GM19438 (cell line): ENCODE data around the gene TRPV5.

Source experiments
- ATAC-seq: cut with Tn5 transposase; IDR thresholded peaks from one replicate; pipeline ENCODE4 v1.9.1; 2021; ENCODE audit warnings: low read depth; ENCODE audit not compliant: unreplicated experiment

The TRPV5 gene

DNA sequence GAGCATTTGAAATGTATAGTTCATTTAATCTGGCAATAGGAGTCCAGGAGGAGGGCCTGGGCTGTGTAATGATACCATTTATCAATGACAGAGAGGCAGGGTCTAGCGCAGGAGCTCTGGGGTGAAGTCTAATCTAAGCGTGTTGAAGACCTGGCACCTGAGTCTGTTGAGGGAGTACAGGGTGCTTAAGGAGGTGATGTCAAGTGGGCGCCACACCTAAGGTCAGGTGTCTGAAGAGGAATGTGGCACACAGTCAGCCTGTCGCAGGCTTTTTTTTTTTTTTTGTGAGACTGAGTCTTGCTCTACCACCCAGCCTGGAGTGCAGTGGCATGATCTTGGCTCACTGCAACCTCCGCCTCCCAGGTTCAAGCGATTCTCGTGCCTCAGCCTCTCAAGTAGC lies 8.0 kb upstream of the TRPV5 start:
- ATAC-seq, result no peak

DNA sequence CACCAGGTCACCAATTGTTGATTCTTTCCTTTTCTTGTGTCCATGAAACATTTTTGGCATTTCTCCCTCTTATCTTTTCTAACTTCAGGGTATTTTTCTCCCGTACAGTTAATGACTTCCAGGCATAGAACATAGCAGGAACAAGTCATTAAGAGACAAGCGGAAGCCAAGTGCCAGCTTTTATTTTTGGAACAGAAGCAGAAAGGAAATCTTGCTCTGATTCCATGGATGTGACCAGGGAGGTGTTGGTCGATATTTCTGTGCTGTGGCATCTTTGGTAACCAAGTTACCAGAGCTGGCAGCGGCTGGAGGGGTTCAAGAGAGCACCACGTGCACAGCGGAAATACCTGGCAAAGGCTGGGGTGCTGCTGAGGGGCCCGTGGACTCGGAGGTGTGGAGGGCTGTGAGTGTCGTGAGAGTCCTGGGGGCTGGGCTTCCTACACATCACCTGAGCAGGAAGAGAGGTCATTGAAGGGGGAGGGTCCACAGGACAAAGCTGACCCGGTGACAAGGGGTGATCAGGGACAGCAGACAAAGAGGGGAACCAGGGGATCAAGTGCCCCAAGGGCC lies 7.5 kb upstream of the TRPV5 start:
- ATAC-seq, result no peak

DNA sequence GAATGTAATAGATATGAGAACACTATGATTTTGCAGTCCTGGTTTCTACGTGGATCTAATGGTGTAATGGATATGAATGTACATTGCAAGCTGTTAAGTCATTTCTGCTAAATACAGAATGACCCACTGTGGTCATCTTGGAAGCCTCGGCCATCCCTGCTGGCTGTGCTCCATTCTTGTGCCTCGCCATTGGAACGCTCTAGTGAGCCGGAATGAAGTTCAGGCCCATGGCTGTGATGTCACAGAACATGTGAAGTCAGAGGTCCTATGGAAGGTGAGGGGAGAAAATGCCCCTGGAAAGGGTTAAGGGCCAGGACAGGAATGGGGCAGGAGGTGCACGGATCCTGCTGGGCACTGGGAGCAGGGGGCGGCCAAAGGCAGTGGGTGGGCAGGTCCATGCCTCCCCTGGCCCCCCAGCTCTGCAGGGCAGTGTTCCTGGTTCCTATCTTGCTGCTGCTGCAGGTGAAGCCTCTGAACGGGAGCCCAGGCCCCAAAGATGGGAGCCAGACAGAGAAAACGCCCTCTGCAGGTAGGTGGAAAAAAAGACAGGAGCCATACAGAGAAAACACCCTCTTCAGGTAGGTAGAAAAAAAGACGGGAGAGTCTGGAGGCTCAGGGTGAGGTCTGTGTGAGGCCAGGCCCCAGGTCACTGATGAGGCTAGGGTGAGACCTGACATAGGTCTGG lies 5.8 kb upstream of the TRPV5 start, which contains the start of gene LLCFC1:
TSS of gene LLCFC1 (plus strand) at position 259 of the 685 bp plus-strand sequence. CDS start at position 397, 138 bp downstream.
- ATAC-seq, result no peak

DNA sequence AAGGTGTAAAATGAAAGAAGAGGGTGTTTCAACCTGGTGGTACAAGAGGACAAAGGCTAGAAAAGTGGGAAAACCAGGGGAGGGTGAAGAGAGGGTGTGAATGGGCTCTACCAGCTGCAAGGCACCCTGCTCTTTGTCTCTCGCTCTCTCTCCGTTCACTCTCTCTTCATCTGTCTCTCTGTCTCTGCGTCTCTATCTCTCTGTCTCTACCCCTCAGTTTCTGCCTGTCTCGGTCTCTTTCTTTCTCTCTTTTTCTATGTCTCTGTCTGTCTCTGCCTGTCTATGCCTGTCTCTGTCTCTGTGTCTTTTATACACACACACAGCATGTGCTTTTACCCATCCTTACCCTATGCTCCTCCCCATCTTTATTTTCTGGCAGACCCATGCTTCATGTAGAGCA lies 5.1 kb upstream of the TRPV5 start:
- ATAC-seq, result no peak

DNA sequence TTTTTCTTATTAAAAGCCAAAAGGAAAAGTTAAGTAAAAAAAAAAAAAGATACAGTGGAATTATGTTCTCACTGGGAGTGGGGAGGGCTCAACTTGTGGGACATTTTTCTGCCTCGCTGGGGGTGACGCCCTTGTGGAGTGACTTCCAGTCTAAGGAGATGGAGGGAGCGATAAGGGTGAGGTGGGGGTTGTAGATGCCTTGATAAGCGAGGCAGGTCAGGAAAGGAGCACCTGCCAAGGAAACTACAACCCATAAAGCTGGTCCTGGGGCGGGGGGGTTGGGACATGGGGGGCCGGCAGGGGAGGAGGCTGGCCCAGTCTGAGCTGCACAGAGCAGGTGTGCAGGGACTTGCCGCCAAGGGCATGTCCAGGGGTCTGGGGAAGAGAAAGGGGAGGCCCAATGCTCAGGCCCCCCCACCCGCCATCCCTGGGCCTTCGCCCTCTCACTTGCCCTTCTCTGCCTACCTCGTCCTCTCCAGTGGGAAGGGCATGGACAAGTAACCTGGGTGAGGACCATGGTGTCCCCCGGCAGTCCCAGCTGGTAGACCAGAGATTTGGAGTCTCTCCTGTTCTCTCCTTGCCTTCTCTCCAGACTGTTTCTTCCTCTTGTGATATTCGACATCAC lies 2.5 kb upstream of the TRPV5 start:
- no peak for ATAC-seq

DNA sequence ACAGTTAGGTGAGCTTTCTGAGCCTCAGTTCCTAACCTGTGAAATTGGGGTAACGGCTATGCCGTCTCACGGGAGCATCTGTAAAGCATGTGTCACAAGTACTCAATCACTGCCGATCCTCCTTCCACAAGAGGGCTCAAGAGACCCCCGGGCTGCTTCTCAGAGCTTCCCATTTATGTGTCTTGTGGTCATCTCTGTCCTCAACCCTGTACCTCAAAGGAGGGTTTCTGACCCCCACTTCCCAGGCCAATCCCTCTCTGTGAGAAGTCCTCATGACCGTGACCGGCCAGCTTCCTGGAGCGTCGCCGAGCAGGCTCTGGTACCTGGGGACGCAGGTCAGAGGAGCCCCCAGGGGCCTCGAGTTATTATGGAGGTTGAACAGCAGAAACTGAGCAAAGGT lies 510 bp upstream of the TRPV5 start:
- no peak for ATAC-seq

DNA sequence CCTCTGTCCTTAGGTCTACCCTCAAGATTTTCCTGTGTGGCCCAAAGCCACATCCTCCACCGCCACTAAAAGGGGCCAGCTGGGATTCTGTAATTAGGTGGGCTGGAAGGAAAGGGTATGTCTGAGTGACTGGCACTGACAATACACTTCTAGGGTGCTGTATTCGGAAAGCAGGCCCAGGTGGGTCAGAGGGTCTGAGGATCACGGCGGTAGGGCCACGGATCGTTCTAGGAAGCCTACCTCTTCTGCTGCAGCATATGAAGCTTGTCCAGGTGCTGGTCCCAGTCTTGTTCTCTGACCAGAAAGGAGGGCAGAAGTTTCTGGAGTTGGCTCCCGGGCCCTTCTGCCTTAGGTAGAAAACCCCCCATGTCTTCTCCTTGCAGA lies 462 bp downstream of the TRPV5 start:
- ATAC-seq, result no peak

DNA sequence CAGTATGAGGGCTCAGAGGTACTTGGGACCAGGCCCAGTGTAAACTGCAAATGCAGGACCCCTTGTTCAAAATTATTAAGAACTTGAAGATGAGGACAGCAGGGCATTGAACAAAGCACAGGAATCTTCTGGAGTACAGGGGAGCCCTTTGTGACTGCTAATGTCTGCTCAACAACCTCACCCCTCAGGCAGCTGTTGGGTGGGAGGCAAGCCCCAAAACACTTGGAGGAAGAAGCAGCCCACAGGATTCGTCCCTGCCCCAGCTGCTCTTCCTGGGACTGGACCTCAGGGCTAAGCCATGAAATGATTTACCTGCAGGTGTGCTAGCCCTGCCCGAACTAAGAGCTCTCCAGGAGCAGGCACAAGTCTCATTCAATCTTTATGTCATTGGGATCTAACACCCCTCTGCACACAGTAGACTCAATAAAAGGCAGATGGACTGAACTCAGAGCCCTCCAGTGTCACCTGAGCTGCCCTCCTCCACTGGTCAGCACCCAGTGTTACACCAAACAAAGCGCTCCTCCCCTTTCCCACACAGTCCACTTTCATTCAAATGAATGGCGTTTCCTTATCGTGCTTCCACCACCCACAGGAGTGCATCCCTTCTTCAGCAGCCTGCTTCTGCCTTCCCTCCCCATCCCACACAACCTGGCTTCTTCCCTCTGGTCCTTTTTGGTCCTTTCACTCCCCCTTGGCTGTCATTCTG lies 1.0 kb downstream of the TRPV5 start:
- ATAC-seq, result no peak

DNA sequence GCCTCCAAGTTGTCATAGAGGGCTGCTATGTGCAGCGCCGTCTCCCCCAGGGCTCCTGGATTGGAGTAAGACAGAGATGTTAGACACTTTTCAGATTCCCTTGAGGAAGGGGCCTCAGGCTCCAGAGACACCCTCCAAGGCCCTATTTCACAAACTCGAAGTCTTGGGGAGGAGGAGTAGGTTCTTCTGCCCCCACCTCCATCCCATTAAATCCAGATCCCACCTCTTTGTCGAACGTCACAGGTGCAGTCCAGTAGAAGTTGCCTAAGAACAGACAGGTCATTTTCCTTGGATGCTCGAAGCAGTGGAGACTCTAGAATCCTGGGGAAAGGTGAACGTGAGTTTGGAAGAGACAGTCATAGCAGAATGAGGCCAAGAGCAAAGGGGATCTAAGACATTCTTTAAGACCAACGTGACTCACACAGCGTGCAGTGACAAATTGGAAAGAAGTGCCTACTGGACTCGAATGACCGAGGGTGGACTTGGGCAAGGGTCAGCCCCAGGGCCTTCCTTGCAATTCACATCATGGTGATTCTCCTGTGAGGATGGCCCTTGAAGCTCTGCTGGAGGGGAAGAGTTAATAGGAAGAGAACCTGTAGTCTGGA lies 3.3 kb downstream of the TRPV5 start:
- ATAC-seq, result no peak

DNA sequence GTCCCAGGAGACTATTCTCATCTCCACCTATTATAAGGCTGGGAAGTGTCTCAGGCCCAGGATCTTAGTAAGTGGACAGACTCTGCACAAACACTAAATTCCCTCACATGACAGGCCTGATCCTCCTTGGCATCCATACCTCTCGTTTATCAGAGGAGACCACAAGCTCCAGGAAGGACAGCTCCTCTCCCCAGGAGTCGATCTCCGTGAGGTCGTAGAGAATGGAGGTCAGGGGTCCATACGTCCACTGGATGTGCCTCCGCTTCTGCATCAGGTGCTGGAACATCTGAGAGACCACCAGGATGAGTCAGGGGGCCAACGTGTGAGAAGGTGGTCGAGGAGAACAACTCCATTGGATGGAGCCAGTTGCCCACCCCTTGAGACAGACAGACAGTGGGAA lies 5.6 kb downstream of the TRPV5 start:
- ATAC-seq, result no peak

DNA sequence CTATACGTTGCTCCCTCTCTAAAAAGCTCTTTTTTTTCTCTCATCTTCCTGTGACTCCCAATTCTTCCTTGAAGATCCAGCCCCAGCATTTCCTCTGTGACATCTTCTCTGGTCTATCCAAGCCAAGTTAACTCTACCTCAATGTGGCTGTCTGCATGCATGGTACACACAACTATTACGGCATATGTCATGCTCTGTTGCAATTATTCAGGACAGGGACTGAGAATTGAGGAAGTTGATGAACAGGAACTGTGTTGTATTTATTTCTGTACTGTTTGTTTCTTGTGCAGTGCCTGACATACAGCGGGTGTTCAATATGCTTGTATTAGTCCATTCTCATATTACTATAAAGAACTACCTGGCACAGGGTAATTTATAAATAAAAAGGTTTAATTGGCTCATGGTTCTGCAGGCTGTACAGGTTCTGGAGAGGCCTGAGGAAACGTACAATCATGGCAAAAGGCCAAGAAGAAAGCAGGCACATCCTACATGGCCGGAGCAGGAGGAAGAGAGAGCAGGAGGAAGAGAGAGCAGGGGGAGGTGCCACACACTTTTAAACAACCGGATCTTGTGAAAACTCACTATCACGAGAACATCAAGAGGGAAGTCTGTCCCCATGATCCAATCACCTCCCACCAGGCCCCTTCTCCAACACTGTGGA lies 6.3 kb downstream of the TRPV5 start:
- ATAC-seq, result no peak

DNA sequence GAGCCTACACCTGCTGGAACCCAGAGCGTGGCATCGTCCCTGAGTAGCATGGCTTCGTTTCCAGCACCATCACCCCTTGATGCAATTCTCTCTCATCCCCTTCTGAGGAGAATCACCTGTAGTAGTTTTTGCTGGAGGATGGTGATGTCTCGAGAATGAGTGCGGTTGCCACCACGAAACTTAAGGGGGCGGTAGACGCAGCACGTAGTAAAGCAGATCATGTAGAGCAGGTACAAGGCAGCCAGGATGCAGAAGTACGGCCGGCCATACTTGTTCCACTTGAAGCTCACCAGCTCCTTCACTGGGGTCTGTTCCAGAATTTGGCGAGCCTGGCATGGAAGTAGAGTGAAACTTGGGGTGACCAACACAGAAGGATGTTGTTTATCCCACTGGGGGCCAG lies 8.1 kb downstream of the TRPV5 start:
- no peak for ATAC-seq

DNA sequence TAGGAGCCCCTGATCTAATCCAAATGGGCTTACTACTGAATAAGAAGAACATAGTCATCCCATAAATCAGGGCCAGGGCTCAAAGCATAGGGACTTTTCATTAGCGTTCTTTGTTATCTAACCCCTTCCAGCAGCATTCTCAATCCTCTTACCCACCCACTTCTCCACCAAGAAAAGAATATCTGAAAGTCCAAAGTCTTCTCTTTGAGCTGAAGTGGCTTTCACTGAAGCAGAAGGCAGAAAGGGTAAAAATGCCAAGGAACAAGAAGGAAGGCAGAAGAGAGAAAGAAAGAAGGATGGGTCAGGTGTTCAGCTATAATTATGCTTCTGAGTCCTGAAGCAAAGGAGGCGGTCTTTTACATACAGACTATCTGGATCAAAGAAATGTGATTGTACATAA lies 10.2 kb downstream of the TRPV5 start:
- ATAC-seq, result no peak

DNA sequence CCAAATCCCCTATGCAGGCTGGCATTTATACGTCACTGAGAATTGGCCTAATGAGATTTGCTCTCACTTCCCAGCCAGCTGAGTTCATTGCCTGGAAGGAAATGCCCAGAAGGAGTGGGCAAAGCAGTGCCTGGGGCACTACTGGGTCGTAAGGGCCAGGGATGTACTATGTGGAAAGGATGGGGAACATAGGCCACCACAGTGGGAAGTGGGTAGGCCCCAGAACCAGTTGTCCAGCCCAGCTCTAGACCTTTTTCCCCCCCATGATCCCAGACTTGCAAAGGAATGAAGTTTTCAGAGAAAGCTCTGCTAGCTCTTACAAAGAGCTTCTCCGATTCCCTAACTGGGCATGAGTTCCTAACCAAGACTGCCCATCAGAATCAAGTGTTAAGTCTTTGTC lies 13.9 kb downstream of the TRPV5 start:
- no peak for ATAC-seq

DNA sequence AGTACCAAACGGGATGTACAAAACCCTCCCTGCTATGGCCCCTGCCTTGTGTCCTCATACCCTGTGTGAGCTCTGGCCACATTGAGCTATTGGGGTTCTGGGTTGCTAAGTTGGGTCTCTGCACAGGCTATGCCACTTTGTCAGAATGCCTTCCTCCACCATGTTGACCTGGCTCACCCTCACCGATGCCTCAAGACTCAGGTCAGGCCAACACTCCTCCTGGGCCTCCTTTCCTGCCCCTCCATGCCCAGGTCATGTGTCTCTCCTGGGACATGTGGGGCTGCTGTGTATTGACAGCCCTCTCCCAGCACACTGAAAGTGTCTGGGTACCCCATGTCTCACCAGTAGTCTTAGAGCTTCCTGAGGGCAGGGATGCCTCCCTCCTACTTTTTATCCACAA lies 14.6 kb downstream of the TRPV5 start:
- no peak for ATAC-seq

DNA sequence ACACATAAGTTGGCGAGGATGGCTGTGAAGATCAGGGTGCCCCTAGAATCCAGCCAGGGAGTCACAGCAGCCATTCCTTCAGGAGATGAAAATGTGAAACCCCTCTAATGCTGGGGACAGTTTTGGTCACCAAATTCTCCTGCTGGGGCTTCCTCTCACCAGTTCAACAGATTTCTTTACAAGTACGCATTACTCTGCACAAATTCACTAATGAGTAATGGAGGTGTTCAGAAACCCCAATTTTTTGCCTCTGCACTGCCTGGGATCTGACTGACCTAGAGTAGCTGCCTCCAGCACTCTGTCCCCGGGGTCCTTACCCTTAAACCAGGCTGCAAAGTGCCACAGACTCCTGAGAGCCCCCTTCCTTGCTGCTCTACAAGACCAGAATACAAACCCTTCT lies 16.1 kb downstream of the TRPV5 start:
- no peak for ATAC-seq

DNA sequence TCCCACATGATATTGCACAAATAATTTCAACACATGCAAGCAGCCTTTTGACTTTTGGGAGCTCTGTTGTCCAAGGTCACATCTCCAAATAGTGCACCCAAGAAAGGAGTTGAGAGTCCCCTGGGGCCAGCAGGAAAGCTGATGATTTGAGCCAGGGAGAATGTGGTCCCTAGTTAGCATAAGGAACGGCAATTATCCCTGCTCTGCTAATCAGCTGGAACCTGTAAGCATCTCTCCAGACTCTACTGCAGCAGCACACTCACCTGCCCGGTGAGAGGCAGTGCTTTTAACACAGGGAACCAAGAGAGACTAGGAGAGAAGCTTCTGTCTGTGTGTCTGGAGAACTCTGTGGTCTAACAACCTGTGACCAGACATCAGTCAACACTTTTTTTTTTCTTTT lies 17.0 kb downstream of the TRPV5 start:
- ATAC-seq, result no peak

DNA sequence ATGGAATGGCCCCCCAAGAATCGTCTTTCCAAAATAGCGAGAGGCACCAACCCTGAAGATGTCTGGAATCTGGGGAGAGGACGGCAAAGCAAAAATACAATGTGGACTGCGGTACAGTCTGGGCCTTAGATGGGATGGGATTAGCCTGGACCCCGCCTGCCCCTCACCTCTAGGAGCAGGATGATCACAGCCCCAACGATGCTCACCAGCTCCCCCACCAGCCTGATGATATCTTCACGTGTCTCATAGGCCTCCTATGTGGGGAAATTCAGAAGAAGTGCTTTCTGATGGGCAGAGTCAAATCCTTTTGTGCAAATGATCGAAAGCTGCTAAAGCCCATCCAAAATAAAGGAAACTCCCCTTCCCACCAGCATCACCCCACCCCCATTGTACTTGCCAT lies 18.2 kb downstream of the TRPV5 start:
- ATAC-seq, result no peak

DNA sequence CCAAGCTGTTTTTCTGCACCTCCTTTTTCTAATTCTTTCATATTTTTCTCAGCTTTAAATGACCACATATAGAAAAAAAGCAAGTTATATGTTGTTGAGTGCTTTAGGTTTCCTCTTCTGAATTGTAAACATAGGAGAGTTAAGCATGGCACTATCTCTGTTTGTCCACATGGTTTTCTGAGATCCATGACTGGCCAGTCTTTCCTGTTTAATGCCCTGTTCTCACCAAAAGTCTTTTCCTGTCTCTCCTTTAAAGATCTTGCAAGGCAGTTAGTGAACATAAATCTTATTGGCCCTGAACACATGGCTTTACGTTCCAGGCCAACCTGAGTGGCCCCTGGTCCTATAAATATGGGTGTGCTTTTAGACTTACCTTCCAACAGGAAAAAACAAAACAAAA lies 19.4 kb downstream of the TRPV5 start:
- ATAC-seq, result no peak

DNA sequence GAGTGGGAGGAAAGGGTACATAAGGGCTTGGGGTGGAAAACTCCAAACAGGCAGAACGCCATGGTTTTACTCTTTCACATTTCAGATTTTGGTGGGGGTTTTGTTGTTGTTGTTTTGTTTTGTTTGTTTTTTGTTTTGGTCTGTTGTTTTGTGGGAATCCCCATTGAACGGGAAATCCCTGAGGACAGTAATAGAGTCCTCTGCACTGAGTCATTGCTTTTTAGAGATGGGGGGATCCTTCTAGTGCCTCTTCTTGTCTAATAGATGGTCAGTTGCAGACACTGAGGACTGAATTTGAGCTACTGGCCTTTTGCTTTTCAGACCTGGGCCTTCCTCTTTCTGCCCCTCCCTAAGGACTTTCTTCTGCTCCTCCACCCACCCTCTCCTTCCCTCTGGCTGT lies 20.0 kb downstream of the TRPV5 start:
- no peak for ATAC-seq

DNA sequence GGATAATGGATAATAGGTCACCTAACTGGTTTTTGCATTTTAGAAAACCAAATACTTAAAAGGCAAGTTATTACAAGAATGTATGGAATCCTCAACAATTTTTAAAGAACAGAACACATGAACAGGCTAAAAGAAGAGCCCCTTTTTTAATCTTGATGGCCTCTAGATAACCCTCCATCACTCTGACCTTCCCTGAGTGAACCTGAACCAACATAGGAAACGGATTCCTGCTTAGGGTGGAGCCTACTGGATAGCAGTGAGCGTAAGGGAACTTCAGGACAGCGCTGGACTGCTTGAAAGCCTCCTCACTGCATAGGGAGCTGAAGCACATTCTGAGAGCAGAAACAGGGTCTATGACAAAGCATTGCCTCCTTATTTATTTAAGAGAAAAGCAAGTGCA lies 20.5 kb downstream of the TRPV5 start:
- ATAC-seq, result no peak
